ENCODE measurements around the gene DDX1. TPM values are rescaled to one million over a fixed set of nuclear protein-coding genes. Genes with fewer than 3 reads are reported as not detected.

DDX1 gene
- total RNA-seq, 2 donors from 2014 or later, result 89.2 to 91.6 TPM

DNA sequence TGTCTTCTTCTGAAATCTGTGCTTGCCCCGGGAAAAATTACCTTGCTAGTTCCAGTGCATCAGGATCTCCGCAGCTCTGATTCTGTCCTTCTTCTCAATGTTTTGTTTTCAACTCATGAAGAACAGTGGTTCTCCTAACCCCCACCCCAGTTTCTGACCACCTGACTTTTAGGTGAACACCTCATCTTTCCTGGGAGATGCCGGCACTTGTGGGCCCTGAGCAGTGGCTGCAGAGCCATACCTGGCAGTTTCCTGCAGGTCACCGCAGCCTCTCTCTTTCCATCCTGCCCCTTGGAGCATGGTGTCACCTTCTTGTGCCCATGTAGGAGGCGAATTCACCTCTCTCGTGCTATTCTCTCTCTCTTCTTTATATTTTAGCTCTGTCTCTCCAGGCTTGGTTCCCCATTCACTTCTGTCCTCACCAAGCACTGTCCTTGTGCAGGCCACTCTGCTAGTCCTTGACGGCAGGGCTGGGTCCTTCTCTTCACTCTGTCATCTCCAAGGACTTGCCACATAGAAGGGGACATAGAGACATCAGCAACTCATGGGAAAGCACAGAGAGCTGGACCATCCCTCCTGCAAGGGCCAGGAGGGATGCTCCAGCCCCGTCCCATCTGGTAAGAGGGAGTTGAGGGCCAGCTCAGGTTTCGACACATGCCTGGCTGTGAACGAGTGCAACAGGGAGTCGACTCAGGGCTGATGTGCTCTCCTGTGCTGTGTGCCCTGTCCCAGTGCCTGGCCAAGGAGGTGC, 59.1 kb downstream of the DDX1 start:
- no peak for ATAC-seq
- no peaks in the 10 kb centered on the region for H3K9me3 Mint-ChIP-seq
- H3K27ac Mint-ChIP-seq, result no peak overlapping the region
- no peaks in the 10 kb centered on the region for H3K4me1 Mint-ChIP-seq (ENCODE audit: low read depth in 2 of 2)
- DNase-seq (ENCODE audit: low spot score), result no peak
- no peak overlapping the region for H3K4me3 Mint-ChIP-seq
- H3K36me3 Mint-ChIP-seq, result no peaks in the 10 kb centered on the region
- peaks cover 8 to 9% of the 10 kb centered on the region in 2 donors for H3K27me3 Mint-ChIP-seq

DNA sequence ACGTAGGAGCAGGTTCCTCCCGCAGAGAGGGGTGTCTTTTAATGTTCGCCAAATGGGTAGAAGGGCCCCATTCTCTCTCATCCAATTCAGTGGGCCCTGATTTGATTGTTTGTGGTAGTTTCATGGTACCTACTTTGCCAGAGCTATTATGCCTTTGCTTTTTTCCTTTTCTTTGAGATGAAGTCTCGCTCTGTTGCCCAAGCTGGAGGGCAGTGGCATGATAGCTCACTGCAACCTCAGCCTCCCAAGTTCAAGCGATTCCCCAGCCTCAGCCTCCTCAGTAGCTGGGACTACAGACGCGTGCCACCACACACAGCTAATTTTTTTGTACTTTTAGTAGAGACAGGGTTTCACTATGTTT, 59.7 kb downstream of the DDX1 start:
- Mint-ChIP-seq H3K4me1 (ENCODE audit: low read depth in 2 of 2) (no peaks in the 10 kb centered on the region), H3K9me3 (no peaks in the 10 kb centered on the region), H3K27me3 (peaks cover 8 to 9% of the 10 kb centered on the region in 2 donors), H3K27ac (no peak overlapping the region), H3K36me3 (no peaks in the 10 kb centered on the region), H3K4me3 (no peak overlapping the region)
- DNase-seq (ENCODE audit: low spot score), result no peak
- ATAC-seq, result no peak

DNA sequence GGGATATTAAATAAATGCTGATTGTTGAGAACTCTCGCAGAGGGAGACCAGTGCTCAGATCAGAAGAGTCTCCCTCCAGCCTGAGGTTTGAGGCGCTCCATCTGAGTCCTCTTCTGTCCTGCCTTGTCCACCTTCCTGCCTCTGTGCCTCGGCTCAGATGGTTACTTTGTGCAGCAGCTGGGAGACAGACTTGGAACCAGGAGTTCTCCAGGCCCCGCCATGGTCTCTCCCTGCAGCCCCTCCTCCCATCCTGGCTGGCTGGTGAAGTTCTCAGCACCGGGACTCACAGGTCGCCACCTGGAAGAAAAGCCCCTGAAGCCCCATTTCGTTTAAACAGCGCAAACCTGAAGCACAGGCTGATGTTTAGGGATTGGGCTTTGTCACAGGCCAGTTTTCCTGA, 60.6 kb downstream of the DDX1 start:
- no peaks in the 10 kb centered on the region for H3K4me1 Mint-ChIP-seq (ENCODE audit: low read depth in 2 of 2)
- ATAC-seq (no peak), DNase-seq (ENCODE audit: low spot score) (no peak)
- no peak overlapping the region for H3K27ac Mint-ChIP-seq
- H3K27me3 Mint-ChIP-seq, result peaks cover 5 to 8% of the 10 kb centered on the region in 2 donors
- no peaks in the 10 kb centered on the region for H3K36me3 Mint-ChIP-seq
- no peak overlapping the region for H3K4me3 Mint-ChIP-seq
- H3K9me3 Mint-ChIP-seq, result no peaks in the 10 kb centered on the region

DNA sequence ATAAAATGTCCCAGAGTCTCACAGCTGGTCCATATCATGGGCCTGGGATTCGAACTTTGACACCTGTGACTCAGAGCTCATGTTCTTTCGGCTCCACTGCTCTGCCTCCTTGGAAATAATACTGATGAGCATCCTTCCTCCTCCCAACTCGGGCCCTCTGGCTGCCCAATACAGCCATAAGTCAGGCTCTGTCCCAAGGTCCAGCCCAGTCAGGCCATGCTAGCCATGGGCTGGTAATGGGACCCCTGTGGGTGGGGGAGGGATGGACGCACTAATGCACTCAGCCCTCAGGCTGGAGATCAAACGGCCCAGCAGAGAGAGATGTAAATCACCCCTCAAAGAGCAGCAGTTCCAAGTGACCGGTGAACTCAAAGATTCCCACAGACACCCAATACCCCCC, 61.1 kb downstream of the DDX1 start:
- Mint-ChIP-seq H3K9me3 (no peaks in the 10 kb centered on the region), H3K4me3 (no peak overlapping the region), H3K4me1 (ENCODE audit: low read depth in 2 of 2) (no peaks in the 10 kb centered on the region), H3K36me3 (no peaks in the 10 kb centered on the region), H3K27me3 (peaks cover 5 to 8% of the 10 kb centered on the region in 2 donors), H3K27ac (no peak overlapping the region)
- ATAC-seq (no peak), DNase-seq (ENCODE audit: low spot score) (no peak)

DNA sequence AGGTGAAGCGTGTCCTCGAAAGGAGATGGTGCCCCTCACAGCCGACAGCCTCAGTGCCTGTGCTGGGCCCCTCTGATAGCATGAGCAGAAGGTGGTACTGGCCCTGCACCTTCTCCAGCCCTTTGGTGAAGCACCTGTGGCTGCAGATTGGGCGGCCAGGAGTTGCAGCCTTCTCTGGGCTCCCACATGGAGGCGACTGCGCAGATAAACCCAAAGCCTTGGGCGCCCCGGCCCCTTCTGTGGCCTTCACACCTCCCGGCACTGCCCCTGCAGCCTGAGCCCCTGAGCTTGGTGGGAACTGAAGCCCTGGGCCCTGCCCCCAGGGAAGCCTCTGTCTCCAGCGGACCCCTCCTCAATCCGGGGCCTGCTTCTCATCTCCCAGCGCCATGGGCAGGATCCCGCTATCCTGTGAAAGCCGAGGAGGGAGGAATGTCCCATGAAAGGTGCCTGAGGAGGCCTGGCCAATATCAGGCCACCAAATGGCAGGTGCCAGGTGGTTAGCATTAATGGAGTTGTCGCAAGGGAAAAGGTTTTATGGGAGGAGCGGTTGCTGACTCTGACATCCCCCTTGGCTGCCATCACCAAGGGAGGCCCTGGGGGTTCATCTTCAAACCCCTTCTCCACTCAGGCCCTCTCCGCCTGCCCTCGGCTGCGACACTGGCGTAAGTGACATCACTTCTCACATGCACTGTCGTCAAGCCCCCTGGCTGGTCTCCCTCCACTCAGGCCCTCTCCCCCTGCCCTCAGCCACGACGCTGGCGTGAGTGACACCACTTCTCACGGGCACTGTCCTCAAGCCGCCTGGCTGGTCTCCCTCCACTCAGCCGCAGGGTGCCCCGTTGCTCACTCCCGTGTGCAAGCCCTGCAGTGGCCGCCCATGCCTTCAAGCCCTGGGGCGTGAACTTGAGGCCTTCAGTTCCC, 62.4 kb downstream of the DDX1 start:
- Mint-ChIP-seq H3K4me3 (no peak overlapping the region), H3K36me3 (no peaks in the 10 kb centered on the region), H3K9me3 (peaks cover 2% of the 10 kb centered on the region), H3K4me1 (ENCODE audit: low read depth in 2 of 2) (no peaks in the 10 kb centered on the region), H3K27me3 (peaks cover 8 to 13% of the 10 kb centered on the region in 2 donors), H3K27ac (no peak overlapping the region)
- DNase-seq (ENCODE audit: low spot score) (no peak), ATAC-seq (peak in 1 of 2 donors; percentile 13)

DNA sequence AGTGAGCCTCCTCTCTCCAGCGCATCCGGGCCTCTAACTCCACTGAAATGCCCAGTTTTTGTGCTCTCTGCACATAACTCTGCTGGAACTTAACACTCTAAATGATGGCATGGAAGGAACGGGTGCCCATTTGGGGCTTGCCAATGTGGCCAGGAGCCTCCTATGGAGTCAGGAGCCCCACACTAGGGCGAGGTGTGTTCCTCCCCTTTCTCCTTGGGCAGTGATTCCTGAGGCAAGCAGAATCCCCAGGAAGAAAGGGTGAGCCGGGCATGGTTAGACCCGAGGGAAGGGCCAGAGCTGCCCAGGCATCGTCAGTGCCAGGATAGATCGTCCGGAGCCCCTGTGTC, 63.0 kb downstream of the DDX1 start:
- peaks cover 3% of the 10 kb centered on the region for H3K9me3 Mint-ChIP-seq
- ATAC-seq (no peak), DNase-seq (ENCODE audit: low spot score) (no peak)
- no peaks in the 10 kb centered on the region for H3K36me3 Mint-ChIP-seq
- H3K4me3 Mint-ChIP-seq, result no peak overlapping the region
- no peaks in the 10 kb centered on the region for H3K4me1 Mint-ChIP-seq (ENCODE audit: low read depth in 2 of 2)
- peaks cover 9 to 16% of the 10 kb centered on the region in 2 donors for H3K27me3 Mint-ChIP-seq
- no peak overlapping the region for H3K27ac Mint-ChIP-seq

DNA sequence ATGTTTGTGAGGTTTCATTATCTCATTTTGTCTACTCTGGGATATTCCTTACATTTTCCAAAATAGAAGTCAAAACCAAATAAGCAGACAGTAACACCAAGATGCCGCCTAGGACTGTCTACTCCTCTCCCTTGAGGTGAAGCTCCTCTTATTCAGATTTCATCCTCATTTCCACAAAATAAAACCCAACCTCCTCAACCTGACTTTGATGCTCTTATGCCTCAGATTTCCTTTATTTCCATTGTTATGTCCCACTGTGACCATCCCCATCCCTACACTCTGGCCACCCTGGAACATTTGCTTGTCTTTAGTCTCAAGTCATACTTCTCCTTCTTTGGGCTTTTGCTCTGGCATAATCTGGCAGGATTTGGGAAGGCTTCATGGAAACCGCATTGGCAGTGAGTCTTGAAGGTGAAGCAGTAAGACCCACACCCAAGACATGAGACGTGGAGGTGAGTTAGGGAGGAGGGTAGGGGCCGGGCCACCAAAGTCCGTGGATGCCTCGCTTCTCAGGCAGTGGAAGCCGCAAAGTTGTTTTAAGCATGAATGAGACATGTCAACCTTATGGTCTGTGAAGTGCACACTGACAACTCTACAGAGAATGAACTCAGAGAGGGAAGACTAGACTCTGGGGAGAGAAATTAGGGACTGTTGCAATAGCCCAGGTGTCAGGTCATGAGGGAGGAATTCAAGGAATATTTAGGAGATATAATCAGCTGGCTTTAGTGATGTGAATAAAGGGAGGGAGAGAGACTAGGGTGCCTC, 63.6 kb downstream of the DDX1 start:
- Mint-ChIP-seq H3K4me3 (no peak overlapping the region), H3K9me3 (peaks cover 3% of the 10 kb centered on the region), H3K27ac (no peak overlapping the region), H3K36me3 (no peaks in the 10 kb centered on the region), H3K4me1 (ENCODE audit: low read depth in 2 of 2) (no peaks in the 10 kb centered on the region), H3K27me3 (peaks cover 9 to 16% of the 10 kb centered on the region in 2 donors)
- ATAC-seq (no peak), DNase-seq (ENCODE audit: low spot score) (no peak)

DNA sequence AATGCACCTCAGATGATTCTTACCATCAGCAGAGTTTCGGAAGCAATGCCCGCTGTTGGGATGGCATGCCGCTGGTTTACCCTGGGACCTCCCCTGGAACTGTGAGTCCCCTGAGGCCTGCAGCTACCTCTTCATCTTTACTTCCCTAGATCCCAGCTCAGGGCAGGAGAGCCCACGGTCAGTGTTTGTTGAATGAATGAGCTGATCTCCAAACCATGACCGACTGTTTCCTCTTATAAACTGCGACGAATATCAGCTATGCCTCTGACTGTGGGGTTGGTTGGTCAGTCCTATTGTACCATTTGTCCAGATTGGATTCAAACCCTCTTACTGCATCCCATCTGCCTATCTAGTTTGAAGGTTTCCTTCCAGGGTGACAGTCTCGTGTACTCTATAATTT, 64.4 kb downstream of the DDX1 start:
- Mint-ChIP-seq H3K27me3 (peaks cover 6 to 16% of the 10 kb centered on the region in 2 donors), H3K36me3 (no peaks in the 10 kb centered on the region), H3K9me3 (peaks cover 3% of the 10 kb centered on the region), H3K4me3 (no peak overlapping the region), H3K4me1 (ENCODE audit: low read depth in 2 of 2) (no peaks in the 10 kb centered on the region), H3K27ac (no peak overlapping the region)
- no peak for DNase-seq (ENCODE audit: low spot score)
- ATAC-seq, result no peak

DNA sequence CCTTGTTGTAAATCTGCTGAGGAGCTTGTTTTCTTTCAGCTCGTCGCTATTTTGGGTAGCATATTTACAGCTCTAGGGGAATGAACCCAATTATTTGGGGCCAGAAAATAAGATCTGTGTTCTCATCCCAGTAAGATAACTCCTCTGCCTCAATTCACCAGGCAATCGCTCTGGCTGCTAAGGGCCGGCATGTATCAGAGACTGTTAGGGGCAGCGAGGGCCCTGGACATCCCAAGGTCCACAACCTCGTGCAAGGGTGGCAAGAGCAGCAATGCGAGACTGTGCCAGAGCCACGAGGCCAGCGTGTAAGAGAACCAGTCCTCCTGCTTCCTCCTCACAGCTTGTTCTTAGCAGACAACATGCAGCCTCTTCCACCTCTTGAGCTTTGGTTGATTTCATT, 66.1 kb downstream of the DDX1 start:
- Mint-ChIP-seq H3K4me3 (no peak overlapping the region), H3K4me1 (ENCODE audit: low read depth in 2 of 2) (no peaks in the 10 kb centered on the region), H3K27me3 (peaks cover 9 to 24% of the 10 kb centered on the region in 2 donors), H3K36me3 (no peaks in the 10 kb centered on the region), H3K27ac (no peak overlapping the region), H3K9me3 (peaks cover 3% of the 10 kb centered on the region)
- no peak for DNase-seq (ENCODE audit: low spot score)
- no peak for ATAC-seq

DNA sequence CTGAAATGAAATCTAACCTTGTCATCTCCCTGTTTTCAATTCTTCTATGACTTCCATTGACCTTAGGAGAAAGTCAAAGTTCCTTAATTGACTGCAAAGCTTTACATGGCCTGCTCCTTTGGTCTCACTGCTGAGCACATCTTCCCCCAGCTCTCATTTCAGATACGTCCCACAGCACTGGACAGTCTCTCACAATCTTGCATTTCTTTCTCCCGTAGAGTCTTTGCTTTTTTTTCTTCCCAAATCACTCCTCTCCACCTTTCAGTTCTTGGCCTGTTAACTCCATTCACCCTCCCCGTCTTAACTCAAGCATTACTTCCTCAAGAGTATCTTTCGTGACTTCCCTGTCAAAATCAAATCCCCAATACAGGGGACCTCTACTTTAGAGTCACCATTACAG, 67.2 kb downstream of the DDX1 start:
- DNase-seq (ENCODE audit: low spot score) (no peak), ATAC-seq (no peak)
- peaks cover 3% of the 10 kb centered on the region for H3K9me3 Mint-ChIP-seq
- no peak overlapping the region for H3K27ac Mint-ChIP-seq
- H3K4me1 Mint-ChIP-seq (ENCODE audit: low read depth in 2 of 2), result no peaks in the 10 kb centered on the region
- peaks cover 9 to 24% of the 10 kb centered on the region in 2 donors for H3K27me3 Mint-ChIP-seq
- H3K4me3 Mint-ChIP-seq, result no peak overlapping the region
- H3K36me3 Mint-ChIP-seq, result no peaks in the 10 kb centered on the region

DNA sequence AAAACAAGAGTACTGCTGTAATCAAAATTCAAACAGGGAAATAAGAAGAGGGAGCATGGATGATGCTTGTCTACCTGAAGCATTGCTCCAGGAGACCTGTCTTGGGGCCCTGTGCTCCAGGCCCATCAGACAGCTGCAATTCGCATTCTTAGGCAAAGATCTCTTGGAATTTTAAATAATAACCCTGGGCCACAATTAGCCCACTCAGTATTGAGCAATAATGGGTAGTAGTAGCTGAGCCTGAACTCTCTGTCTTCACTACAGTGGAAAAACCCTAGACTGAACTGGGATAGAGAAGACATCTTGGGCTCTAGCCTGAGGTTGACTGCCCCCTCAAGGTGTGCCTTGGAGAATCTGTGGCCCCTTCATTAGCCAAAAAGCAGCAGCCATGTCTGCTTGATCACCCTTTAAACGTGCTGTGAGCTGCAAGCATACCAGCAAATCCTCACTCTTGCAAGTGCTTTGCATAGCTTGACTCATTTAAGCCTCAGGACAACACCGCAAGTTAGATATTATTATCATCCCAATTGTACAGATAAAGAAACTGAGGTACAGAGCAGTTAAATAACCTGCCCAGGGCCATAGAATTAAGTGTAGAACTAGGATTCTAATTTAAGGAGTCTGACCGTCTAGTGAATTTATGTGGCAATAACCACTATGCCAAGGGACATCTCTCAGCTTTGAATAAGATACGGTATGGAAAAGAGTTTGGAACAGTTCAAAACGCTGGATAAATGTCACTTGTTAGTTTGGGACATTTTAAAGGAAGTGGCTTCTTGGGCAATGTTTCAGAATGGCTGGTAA, 69.0 kb downstream of the DDX1 start:
- ATAC-seq (no peak), DNase-seq (ENCODE audit: low spot score) (no peak)
- Mint-ChIP-seq H3K36me3 (no peaks in the 10 kb centered on the region), H3K27ac (no peak overlapping the region), H3K4me3 (no peak overlapping the region), H3K27me3 (peaks cover 9 to 16% of the 10 kb centered on the region in 2 donors), H3K4me1 (ENCODE audit: low read depth in 2 of 2) (no peaks in the 10 kb centered on the region), H3K9me3 (peaks cover 3% of the 10 kb centered on the region)

DNA sequence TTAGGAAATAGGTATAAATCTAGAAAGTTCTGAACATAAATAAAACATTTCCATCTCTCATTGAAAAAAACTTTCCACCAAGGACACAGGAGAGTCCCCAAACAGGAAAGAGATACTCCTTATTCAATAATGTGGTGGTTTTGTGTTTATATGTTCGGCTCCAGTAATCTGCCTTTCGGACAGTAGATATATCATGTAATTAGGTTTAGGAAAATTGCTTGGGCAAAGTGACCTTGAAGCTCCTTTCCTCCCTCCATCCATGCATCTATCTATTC, 69.6 kb downstream of the DDX1 start:
- ATAC-seq, result no peak
- no peaks in the 10 kb centered on the region for H3K4me1 Mint-ChIP-seq (ENCODE audit: low read depth in 2 of 2)
- H3K27ac Mint-ChIP-seq, result no peak overlapping the region
- peaks cover 9 to 16% of the 10 kb centered on the region in 2 donors for H3K27me3 Mint-ChIP-seq
- no peak overlapping the region for H3K4me3 Mint-ChIP-seq
- no peak for DNase-seq (ENCODE audit: low spot score)
- peaks cover 3% of the 10 kb centered on the region for H3K9me3 Mint-ChIP-seq
- no peaks in the 10 kb centered on the region for H3K36me3 Mint-ChIP-seq

DNA sequence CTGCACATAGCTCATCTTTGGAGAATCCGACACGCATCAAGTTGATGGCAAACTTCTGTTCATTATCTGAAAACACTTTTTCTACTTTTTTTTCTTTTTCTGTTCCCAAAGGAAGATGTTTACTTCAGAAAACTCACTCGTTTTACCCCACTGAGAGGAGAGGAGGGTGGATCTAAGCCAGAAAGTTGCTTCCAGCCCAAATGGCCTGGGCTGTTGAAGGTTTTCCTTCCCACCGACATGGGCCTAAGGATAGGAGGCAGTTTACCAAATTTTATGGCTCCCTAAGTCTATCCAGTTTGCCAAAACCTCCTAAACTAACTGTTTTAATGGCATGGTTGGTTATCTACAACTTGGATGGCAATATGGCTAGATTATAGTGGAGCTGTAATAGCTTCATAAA, 70.4 kb downstream of the DDX1 start:
- ATAC-seq (no peak), DNase-seq (ENCODE audit: low spot score) (no peak)
- Mint-ChIP-seq H3K27me3 (peaks cover 11 to 18% of the 10 kb centered on the region in 2 donors), H3K9me3 (peaks cover 3% of the 10 kb centered on the region), H3K4me3 (no peak overlapping the region), H3K27ac (no peak overlapping the region), H3K4me1 (ENCODE audit: low read depth in 2 of 2) (no peaks in the 10 kb centered on the region), H3K36me3 (no peaks in the 10 kb centered on the region)

Measured in natural killer cell treated with Interleukin-12 subunit alpha and Interleukin-12 subunit beta and Interleukin-15 and Interleukin-18, amount 100 ng/mL, for 72 hours (primary cell).